Fibroblast of mammary gland (primary cell): ENCODE measurements around the gene FBLN1.
A peak's percentile ranks its signal among the peaks of the same experiment; 100 is the strongest.

Experiments used
- DNase-seq: peaks from one replicate; pipeline ENCODE4 v3.0.0-alpha.2; 2010; ENCODE audit warnings: low read depth
- H3K4me3 ChIP-seq: 2 replicates; pipeline ENCODE4 v1.5.1; 2011; ENCODE audit warnings: low read depth, mild to moderate bottlenecking, low read length, moderate library complexity; ENCODE audit not compliant: control insufficient read depth
- TF ChIP-seq, protein P1 (sequence below): conservative IDR thresholded peaks from 2 replicates; pipeline ENCODE4 v1.5.1; 2011; ENCODE audit warnings: low read depth, low read length, inconsistent platforms; ENCODE audit not compliant: control insufficient read depth, insufficient read depth

The FBLN1 gene

DNA sequence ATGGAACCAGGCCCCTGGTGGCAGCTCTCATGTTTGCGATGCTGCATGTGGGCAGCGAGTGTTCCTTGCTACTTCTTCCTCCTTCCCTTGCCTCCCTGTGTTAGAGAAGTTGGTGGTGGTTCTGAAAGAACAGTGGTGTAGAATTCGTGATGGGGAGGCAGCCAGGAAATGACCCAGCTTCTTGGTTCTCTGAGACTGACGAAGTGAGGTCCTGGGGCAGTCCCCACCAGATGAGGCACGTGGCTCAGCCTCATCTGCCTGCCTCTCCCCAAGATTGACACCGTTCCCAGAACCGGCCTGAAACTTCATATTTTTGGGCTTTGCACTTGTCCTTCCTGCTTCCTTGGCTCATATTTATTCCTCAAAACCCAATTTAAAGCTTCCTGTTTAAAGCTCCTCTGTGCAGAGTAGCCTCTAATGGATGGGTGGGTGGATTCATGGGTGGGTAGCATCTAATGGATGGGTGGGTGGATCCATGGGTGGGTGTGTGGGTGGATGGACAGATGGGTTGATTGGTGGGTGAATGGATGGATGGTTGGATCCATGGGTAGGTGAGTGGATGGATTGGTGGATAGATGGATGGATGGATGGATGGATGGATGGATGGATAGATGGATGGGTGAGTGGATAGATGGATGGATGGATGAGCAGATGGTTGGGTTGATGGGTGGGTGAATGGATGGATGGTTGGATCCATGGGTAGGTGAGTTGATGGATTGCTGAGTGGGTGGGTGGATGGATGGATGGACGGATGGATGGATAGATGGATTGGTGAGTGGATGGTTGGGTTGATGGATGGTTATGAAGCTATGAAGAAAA is 91.6 kb downstream of the FBLN1 start:
- H3K4me3 ChIP-seq = no peak overlapping the region
- DNase-seq = no peak
- TF ChIP-seq, protein P1, sequence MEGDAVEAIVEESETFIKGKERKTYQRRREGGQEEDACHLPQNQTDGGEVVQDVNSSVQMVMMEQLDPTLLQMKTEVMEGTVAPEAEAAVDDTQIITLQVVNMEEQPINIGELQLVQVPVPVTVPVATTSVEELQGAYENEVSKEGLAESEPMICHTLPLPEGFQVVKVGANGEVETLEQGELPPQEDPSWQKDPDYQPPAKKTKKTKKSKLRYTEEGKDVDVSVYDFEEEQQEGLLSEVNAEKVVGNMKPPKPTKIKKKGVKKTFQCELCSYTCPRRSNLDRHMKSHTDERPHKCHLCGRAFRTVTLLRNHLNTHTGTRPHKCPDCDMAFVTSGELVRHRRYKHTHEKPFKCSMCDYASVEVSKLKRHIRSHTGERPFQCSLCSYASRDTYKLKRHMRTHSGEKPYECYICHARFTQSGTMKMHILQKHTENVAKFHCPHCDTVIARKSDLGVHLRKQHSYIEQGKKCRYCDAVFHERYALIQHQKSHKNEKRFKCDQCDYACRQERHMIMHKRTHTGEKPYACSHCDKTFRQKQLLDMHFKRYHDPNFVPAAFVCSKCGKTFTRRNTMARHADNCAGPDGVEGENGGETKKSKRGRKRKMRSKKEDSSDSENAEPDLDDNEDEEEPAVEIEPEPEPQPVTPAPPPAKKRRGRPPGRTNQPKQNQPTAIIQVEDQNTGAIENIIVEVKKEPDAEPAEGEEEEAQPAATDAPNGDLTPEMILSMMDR = no peak

DNA sequence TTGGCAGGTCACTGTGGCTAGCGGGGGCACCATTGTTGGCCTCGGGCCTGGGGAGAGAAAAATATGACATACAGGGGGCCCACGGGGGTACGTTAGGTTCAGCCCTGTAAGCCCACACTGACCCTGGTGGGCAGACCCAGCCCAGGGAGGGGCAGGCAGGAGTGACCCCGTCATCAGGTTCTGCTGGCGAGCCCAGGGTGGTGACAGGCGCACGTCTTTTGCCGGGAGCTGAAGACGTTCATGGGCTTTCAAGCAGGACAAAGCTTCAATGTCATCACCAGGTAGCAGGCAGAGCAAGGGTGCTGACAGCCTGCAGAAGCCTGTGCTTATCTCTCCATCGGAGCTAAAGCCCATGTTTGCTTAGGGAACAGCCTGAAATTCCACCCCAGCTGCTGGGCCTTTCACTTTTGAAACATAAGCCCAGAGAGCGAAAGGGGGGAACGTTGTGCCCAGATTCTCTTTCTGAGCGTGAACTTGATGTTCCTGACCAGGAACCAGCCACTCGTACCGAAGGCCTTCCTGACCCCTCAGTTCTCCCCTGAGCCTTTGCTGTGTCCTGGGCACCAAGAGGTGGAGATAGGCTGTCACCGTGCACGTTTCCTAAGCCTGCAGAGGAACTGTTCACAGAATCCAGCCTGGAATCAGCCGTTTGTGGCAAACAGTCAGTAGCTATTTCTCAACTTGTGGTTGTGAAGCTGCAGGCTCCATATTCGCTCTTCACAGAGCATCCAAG is 94.9 kb downstream of the FBLN1 start:
- no peak for DNase-seq
- TF ChIP-seq, protein P1 = no peak
- H3K4me3 ChIP-seq = no peak overlapping the region

DNA sequence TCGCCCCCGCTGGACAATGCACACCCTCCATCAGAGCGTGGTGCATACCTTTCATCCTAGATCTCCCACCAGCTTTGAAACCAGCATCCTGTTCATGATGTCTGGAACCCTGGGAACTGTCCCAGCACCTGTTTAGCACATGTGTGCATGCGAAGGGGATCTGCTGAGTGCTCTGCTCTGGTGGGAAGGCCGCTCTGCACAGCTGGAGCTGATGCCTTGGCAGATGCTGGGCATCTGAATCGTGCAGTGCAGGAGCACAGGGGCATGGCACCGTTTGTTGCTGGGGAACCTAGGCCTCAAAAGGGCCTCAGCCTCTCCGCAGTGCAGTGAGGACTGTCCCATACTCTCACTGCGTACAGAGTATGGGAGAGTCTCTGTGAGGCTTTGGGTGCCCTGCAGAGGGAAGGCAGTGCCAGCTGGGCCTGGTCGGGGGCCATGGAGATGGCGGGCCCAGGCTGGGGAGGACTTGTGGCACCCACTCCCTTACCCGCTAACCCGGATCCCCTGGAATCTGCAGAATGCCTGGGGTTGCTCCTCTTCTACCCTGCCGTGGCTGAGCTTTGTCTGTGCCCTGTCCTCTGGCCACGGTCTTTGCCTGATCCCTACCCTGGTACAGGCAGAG is 96.0 kb downstream of the FBLN1 start:
- TF ChIP-seq, protein P1 = no peak
- no peak for DNase-seq
- H3K4me3 ChIP-seq = no peak overlapping the region

DNA sequence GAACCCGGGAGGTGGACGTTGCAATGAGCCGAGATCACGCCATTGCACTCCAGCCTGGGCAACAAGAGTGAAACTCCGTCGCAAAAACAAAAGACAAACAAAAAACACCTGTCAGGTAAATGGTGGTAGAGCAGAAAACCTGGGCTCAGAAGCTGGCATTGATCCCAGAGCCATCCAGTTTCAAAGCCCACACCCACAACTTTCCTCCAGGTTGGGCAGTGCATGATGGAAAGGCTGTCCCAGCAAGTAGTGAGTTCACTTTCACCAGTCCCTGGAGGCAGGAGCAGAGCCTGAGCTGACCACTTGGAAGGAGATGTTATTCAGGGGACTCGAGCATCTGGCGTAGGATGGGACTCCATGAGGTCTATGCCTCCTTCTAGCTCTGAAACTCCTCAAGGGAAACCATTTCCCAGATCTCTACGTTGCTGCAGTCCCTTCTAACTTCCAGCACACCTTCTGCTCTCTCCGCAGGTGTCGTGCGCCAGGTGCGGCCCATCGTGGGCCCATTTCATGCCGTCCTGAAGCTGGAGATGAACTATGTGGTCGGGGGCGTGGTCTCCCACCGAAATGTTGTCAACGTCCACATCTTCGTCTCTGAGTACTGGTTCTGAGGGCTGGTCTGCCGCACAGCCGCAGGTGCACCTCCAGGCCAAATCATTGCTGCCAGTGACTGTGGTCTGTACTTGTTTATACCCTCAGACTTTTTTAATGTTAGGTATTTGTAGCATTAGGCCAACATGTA is 97.3 kb downstream of the FBLN1 start:
- H3K4me3 ChIP-seq = no peak overlapping the region
- TF ChIP-seq, protein P1 = no peak
- no peak for DNase-seq

DNA sequence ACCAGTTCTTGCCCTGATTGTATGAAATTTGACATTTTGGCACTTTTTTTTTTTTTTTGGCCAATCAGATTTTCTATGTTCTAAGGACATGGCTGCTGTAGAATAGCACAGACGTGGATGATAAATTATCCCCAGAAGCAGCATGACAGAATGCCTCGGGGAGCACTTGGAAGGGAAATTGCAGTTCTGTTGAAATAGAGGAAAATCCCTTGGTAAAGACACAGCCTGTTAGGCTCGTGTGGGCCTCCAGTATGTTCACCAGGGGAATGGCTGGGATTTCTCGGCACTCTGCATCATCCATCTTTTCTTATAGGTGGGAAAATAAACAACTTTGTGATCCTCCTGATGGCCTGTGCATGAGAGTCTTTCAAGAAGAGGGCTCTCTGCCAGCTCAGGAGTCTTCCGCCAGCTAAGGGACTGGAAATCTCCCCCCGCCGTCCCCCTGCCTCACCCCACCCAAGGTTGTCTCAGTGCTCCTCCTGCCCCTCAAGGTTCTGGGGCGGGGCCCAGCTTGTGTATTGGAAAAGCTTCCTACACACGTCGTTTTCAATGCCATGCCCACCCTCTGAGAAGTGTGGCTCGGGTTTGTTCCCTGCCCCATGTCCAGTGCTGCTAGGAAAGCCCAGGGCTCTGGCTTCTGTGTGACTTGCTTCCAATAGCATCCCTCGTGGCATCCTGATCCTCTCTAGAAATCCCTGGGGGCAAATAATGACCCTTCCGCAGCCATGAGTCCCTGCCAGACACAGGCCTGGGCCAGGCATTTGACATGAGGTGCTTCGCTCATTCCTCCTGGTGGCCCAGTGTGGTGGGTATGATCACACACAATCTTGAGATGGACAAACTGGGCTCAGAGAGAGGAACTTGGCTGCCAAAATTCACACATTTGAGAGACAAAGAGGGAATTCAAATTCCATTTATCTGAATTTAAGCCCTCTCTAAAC is 98.4 kb downstream of the FBLN1 start:
- no peak overlapping the region for H3K4me3 ChIP-seq
- peak; percentile 68 for DNase-seq
- TF ChIP-seq, protein P1 = no peak
